H1 (cell line): ENCODE measurements around the gene ARHGAP26. TPM values are rescaled to one million over a fixed set of nuclear protein-coding genes. Genes with fewer than 3 reads are reported as not detected.

Experiments
- CTCF ChIA-PET: fragments of 300-600 bp; sonication (Branson Sonifier 250); formaldehyde crosslinking; loops from one replicate; lab custom pipeline; 2021; ENCODE audit not compliant: partially characterized antibody; lab: Charles Lee
- POLR2A ChIA-PET: fragments of 300-600 bp; sonication (Branson Sonifier 250); formaldehyde crosslinking; loops from one replicate; lab custom pipeline; 2021; ENCODE audit warnings: inconsistent platforms; ENCODE audit not compliant: partially characterized antibody; lab: Charles Lee
- DNase-seq, 2 experiments: peaks; one replicate each; pipeline versions ENCODE4 v3.0.0 to v3.0.0-alpha.2; 2010 to 2022; ENCODE audit warnings: low spot score in 2 of 2, low read depth in 1 of 2, mixed read lengths in 1 of 2
- FAIRE-seq: peaks from 2 replicates; lab custom pipeline; 2011; peaks lifted over from hg19 to GRCh38; lab: Jason Lieb, UNC
- H2AFZ ChIP-seq: 2 replicates; pipeline ENCODE4 v1.8.1; 2012; ENCODE audit warnings: low read length, inconsistent platforms
- H2AK5ac ChIP-seq: 2 replicates; pipeline ENCODE4 v1.6.1; 2013; ENCODE audit warnings: low read depth, low read length
- H2BK120ac ChIP-seq: replicated peaks from 2 replicates; pipeline ENCODE3; 2013; ENCODE audit warnings: low read depth, low read length, inconsistent platforms
- H2BK12ac ChIP-seq: 2 replicates; pipeline ENCODE4 v1.6.1; 2013; ENCODE audit warnings: low read depth, low read length
- H2BK15ac ChIP-seq: 2 replicates; pipeline ENCODE4 v1.6.1; 2013; ENCODE audit warnings: low read length
- H2BK20ac ChIP-seq: 2 replicates; pipeline ENCODE4 v1.6.1; 2013; ENCODE audit warnings: low read length
- H2BK5ac ChIP-seq: 2 replicates; pipeline ENCODE4 v1.6.1; 2013; ENCODE audit warnings: low read depth, low read length
- H3K14ac ChIP-seq: 2 replicates; pipeline ENCODE4 v1.6.1; 2013; ENCODE audit warnings: inconsistent platforms; ENCODE audit not compliant: insufficient read length
- H3K18ac ChIP-seq: 2 replicates; pipeline ENCODE4 v1.6.1; 2013; ENCODE audit warnings: low read length; ENCODE audit errors: extremely low read depth
- H3K23ac ChIP-seq: 2 replicates; pipeline ENCODE4 v1.6.1; 2013; ENCODE audit warnings: inconsistent platforms; ENCODE audit not compliant: insufficient read length
- H3K23me2 ChIP-seq: 2 replicates; pipeline ENCODE4 v1.6.1; 2013; ENCODE audit warnings: low read depth, low read length
- H3K27ac ChIP-seq: 2 replicates; pipeline ENCODE4 v1.6.1; 2011; ENCODE audit warnings: low read depth, low read length, inconsistent platforms
- H3K27me3 ChIP-seq, 4 experiments: replicated peaks in 1 of 4; 1 replicate in 1 of 4; 2 replicates in 3 of 4; pipeline versions ENCODE4 v1.6.1 to v1.8.1; 2011 to 2013; ENCODE audit warnings: low read length in 3 of 4, mild to moderate bottlenecking in 3 of 4, inconsistent platforms in 2 of 4, mixed read lengths in 2 of 4, moderate library complexity in 1 of 4; ENCODE audit not compliant: control insufficient read depth in 3 of 4, insufficient read depth in 3 of 4; ENCODE audit errors: extremely low read depth in 1 of 4
- H3K36me3 ChIP-seq, 4 experiments: 2 replicates each; pipeline versions ENCODE4 v1.6.1 to v1.8.1; 2011 to 2013; ENCODE audit warnings: mild to moderate bottlenecking in 4 of 4, low read length in 3 of 4, moderate library complexity in 2 of 4, control low read depth in 1 of 4, inconsistent platforms in 1 of 4; ENCODE audit not compliant: insufficient read depth in 4 of 4, control insufficient read depth in 2 of 4
- H3K4ac ChIP-seq: replicated peaks from 2 replicates; pipeline ENCODE3; 2013; ENCODE audit warnings: low read length, low read depth, mixed read lengths, inconsistent platforms; ENCODE audit not compliant: insufficient read length
- H3K4me1 ChIP-seq, 4 experiments: replicated peaks in 1 of 4; 1 replicate in 1 of 4; 2 replicates in 3 of 4; pipeline versions ENCODE4 v1.6.1 to v1.8.1; 2011 to 2013; ENCODE audit warnings: low read length in 3 of 4, inconsistent platforms in 2 of 4, mixed read lengths in 1 of 4; ENCODE audit not compliant: insufficient read depth in 4 of 4, control insufficient read depth in 3 of 4
- H3K4me2 ChIP-seq, 2 experiments: 2 replicates each; pipeline versions ENCODE4 v1.6.1 to v1.8.1; 2011 to 2013; ENCODE audit warnings: low read depth in 2 of 2, low read length in 2 of 2, control low read depth in 1 of 2, inconsistent platforms in 1 of 2, mild to moderate bottlenecking in 1 of 2; ENCODE audit not compliant: insufficient read depth in 1 of 2
- H3K4me3 ChIP-seq, 4 experiments: fragments of 200-600, 300-600 bp in 1 of 4; sonication (generic), shearing (Covaris generic), sonication (Bioruptor Twin) in 1 of 4; 2 replicates each; pipeline versions ENCODE4 v1.5.1 to v1.8.1; 2011 to 2016; ENCODE audit warnings: low read length in 4 of 4, low read depth in 3 of 4, control low read depth in 2 of 4, inconsistent platforms in 2 of 4, mild to moderate bottlenecking in 2 of 4, mixed read lengths in 1 of 4, moderate library complexity in 1 of 4; ENCODE audit not compliant: insufficient read depth in 2 of 4; ENCODE audit errors: extremely low read depth in 1 of 4
- H3K56ac ChIP-seq: replicated peaks from 2 replicates; pipeline ENCODE3; 2013; ENCODE audit warnings: low read depth, mild to moderate bottlenecking, mixed read lengths, low read length, inconsistent platforms; ENCODE audit not compliant: insufficient read length
- H3K79me1 ChIP-seq: 2 replicates; pipeline ENCODE4 v1.6.1; 2013; ENCODE audit warnings: low read depth, low read length, control low read depth
- H3K79me2 ChIP-seq, 2 experiments: 2 replicates each; pipeline versions ENCODE4 v1.6.1 to v1.8.1; 2012 to 2013; ENCODE audit warnings: low read length in 2 of 2, mild to moderate bottlenecking in 2 of 2, inconsistent platforms in 1 of 2; ENCODE audit not compliant: insufficient read depth in 2 of 2, control insufficient read depth in 1 of 2
- H3K9ac ChIP-seq, 4 experiments: replicated peaks in 1 of 4; 1 replicate in 1 of 4; 2 replicates in 3 of 4; pipeline versions ENCODE4 v1.6.1 to v1.8.1; 2011 to 2013; ENCODE audit warnings: low read depth in 3 of 4, low read length in 3 of 4, control low read depth in 2 of 4, mild to moderate bottlenecking in 2 of 4, moderate library complexity in 2 of 4, inconsistent platforms in 1 of 4; ENCODE audit errors: extremely low read depth in 1 of 4
- H3K9me3 ChIP-seq, 2 experiments: 2 replicates each; pipeline versions ENCODE4 v1.6.1 to v1.8.1; 2012 to 2013; ENCODE audit warnings: mild to moderate bottlenecking in 2 of 2, moderate library complexity in 2 of 2, control low read depth in 1 of 2, inconsistent platforms in 1 of 2, low read depth in 1 of 2, low read length in 1 of 2, mixed read lengths in 1 of 2; ENCODE audit not compliant: insufficient read depth in 2 of 2
- H4K20me1 ChIP-seq, 2 experiments: replicated peaks in 1 of 2; 2 replicates each; pipeline versions ENCODE3 to v1.8.1; 2011 to 2013; ENCODE audit warnings: inconsistent platforms in 2 of 2, low read length in 2 of 2, mild to moderate bottlenecking in 1 of 2; ENCODE audit not compliant: insufficient read depth in 2 of 2, control insufficient read depth in 1 of 2
- H4K5ac ChIP-seq: 2 replicates; pipeline ENCODE4 v1.6.1; 2013; ENCODE audit warnings: low read length, low read depth, mixed read lengths, inconsistent platforms; ENCODE audit not compliant: insufficient read length
- H4K8ac ChIP-seq: 2 replicates; pipeline ENCODE4 v1.8.0; 2013; ENCODE audit warnings: mild to moderate bottlenecking, moderate library complexity, low read length, inconsistent platforms; ENCODE audit not compliant: insufficient read depth; ENCODE audit errors: extremely low read depth
- H4K91ac ChIP-seq: replicated peaks from 2 replicates; pipeline ENCODE3; 2013; ENCODE audit warnings: low read length, mixed read lengths, inconsistent platforms; ENCODE audit not compliant: insufficient read length
- POLR2AphosphoS5 ChIP-seq: IDR thresholded peaks from 2 replicates; pipeline ENCODE4 v1.6.1; 2011; ENCODE audit warnings: low read depth, low read length
- WGBS, 2 experiments: shearing (Covaris generic) in 1 of 2; methylation state at CpG; one replicate each; pipeline versions ENCODE4 v1.1.6 to v1.1.7; 2013 to 2015; ENCODE audit warnings: low lambda C conversion rate in 2 of 2, mixed read lengths in 2 of 2, inconsistent platforms in 1 of 2, low coverage in 1 of 2, missing lambda C conversion rate in 1 of 2; ENCODE audit not compliant: insufficient replicate concordance in 2 of 2, insufficient coverage in 1 of 2, insufficient read length in 1 of 2; ENCODE audit errors: extremely low coverage in 1 of 2, missing lambda C conversion rate in 1 of 2; 5-methylcytosine and 5-hydroxymethylcytosine counted together
- polyA plus RNA-seq, 7 experiments: library from polyadenylated mRNA; depleted of rRNA in 3 of 7; stranded (reverse) in 5 of 7; unstranded in 2 of 7; fragments of >200 nt in 5 of 7; fragments of 200-250 nt in 2 of 7; gene quantifications; 1 replicate in 5 of 7; 2 replicates in 1 of 7; 4 replicates in 1 of 7; pipeline versions ENCODE4 v1.2.1 to v1.2.3, GENCODE V29; 2011 to 2013; ENCODE audit warnings: missing spikeins in 2 of 7, mixed read lengths in 2 of 7
- total RNA-seq: library from RNA; stranded (reverse); fragmentation: NEBNext Ultra II Directional; extraction: Animal tissue kit (Norgen Biotek cat#: 25700); gene quantifications from 2 replicates; pipeline ENCODE4 v1.2.1, GENCODE V29; 2021

Gene ARHGAP26
- total and polyA plus RNA-seq, 2 of the 8 experiments (the other 6 are each of a cell fraction or from before 2014, with no cell fraction given): 7.1 to 24.8 TPM

DNA sequence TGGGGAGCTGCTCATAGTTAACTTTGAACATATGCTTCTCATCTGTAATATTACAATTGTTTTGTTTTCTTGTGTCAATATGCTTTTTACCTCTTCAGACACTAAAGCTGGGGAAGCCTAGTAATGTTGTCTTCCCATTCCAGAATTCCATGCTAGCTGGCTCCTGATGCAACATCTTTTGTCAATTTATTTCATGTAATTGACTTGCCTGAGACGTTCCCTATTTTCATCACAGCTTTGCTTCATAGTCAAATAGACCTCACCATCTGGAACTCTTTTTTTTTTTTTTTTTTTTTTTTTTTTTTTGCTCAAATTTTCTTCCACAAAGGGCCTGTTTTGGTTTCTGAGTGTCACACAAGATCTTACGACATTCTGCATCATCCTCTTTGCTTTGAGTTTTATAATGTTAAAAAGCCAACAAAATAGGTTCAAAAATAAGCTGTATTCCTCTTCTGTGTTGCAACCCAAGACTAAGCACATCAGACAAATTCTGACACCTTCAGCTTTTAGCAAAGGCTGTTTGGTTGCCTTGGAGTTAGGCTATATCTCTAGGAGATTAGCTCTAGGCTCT is 398.1 kb downstream of the ARHGAP26 start:
- H3K23me2 ChIP-seq: no peaks in the 10 kb centered on the region
- H3K79me1 ChIP-seq: no peaks in the 10 kb centered on the region
- no peak overlapping the region for H3K4me2 ChIP-seq
- no peak for TF ChIP-seq POLR2AphosphoS5
- H2BK5ac ChIP-seq: no peak overlapping the region
- no peak overlapping the region for H3K23ac ChIP-seq
- 100% methylated on average over 2 of the region's 2 CpGs; no CpG with 5 or more reads in 1 of the 2 experiments for WGBS, 2 experiments
- no peak overlapping the region for H2AFZ ChIP-seq
- CTCF ChIA-PET: interaction anchor here (1.2 kb wide), 1 partner anchor 18 kb away, joined by 4 read pairs; no protein-coding TSS in a partner anchor
- H3K9me3 ChIP-seq: no peaks in the 10 kb centered on the region
- POLR2A ChIA-PET: no interaction called here
- H2BK20ac ChIP-seq: no peak overlapping the region
- no peak overlapping the region for H2AK5ac ChIP-seq
- H3K4ac ChIP-seq: no peak overlapping the region
- FAIRE-seq (no peak), DNase-seq (no peak)
- no peak overlapping the region for H2BK120ac ChIP-seq
- no peak overlapping the region for H3K27ac ChIP-seq
- no peaks in the 10 kb centered on the region for H3K36me3 ChIP-seq
- H3K79me2 ChIP-seq: no peaks in the 10 kb centered on the region
- H2BK15ac ChIP-seq: peak overlapping the region; percentile 37; the same call in 1 of the 2 replicates
- no peak overlapping the region for H4K8ac ChIP-seq
- no peak overlapping the region for H3K14ac ChIP-seq
- no peaks in the 10 kb centered on the region for H4K20me1 ChIP-seq
- no peak overlapping the region for H3K18ac ChIP-seq
- no peak overlapping the region for H3K56ac ChIP-seq
- H4K91ac ChIP-seq: no peak overlapping the region
- H3K9ac ChIP-seq: no peak overlapping the region
- no peak overlapping the region for H3K4me3 ChIP-seq
- H4K5ac ChIP-seq: no peak overlapping the region
- no peak overlapping the region for H2BK12ac ChIP-seq
- H3K4me1 ChIP-seq: peaks cover 0 to 5% (median 0%) of the 10 kb centered on the region in 4 experiments; a peak in 1 of 7 replicates
- H3K27me3 ChIP-seq: no peaks in the 10 kb centered on the region
